Tibial nerve (tissue), 4 donors: Measurements from ENCODE around the gene TNXB. TPM values are rescaled to one million over a fixed set of nuclear protein-coding genes. Genes with fewer than 3 reads are reported as not detected.
"Not testable (repeated sequence)": the region's sequence is repeated elsewhere in the genome, so short reads cannot be mapped to it uniquely, and the experiment has no call there.

Experiments used
- DNase-seq, 2 donors: peaks; one replicate each; pipeline ENCODE4 v3.0.0-alpha.2; 2019; ENCODE audit warnings: low spot score in 2 of 2
- H3K27ac ChIP-seq, 4 donors: fragments of 200-600 bp; sonication (generic) in 3 of 4; one replicate each; pipeline ENCODE4 v1.5.1; 2017 to 2019; ENCODE audit warnings: mild to moderate bottlenecking in 1 of 4
- H3K27me3 ChIP-seq, 2 donors: fragments of 200-600 bp; sonication (generic) in 1 of 2; one replicate each; pipeline versions ENCODE4 v1.5.1 to v1.6.0; 2017 to 2019
- H3K36me3 ChIP-seq, 3 donors: fragments of 200-600 bp; sonication (generic); one replicate each; pipeline ENCODE4 v1.5.1; 2018 to 2019
- H3K4me1 ChIP-seq, 4 donors: fragments of 200-600 bp; sonication (generic) in 3 of 4; one replicate each; pipeline ENCODE4 v1.5.1; 2017 to 2019
- H3K4me3 ChIP-seq, 4 donors: fragments of 200-600 bp; sonication (generic) in 3 of 4; one replicate each; pipeline ENCODE4 v1.5.1; 2017 to 2019; ENCODE audit warnings: mild to moderate bottlenecking in 1 of 4, moderate library complexity in 1 of 4
- H3K9me3 ChIP-seq, 4 donors: fragments of 200-600 bp; sonication (generic) in 3 of 4; one replicate each; pipeline ENCODE4 v1.5.1; 2017 to 2019
- EP300 ChIP-seq, 2 donors: sonication (generic); formaldehyde crosslinking; IDR thresholded peaks; one replicate each; pipeline ENCODE4 v1.6.1; 2017; ENCODE audit warnings: antibody characterized with exemption in 2 of 2, mild to moderate bottlenecking in 1 of 2
- POLR2A ChIP-seq, 2 donors: fragments of 450-650 bp; IDR thresholded peaks; one replicate each; pipeline ENCODE4 v1.6.1; 2017; ENCODE audit warnings: antibody characterized with exemption in 2 of 2, mild to moderate bottlenecking in 2 of 2, moderate library complexity in 2 of 2
- WGBS, 2 donors: methylation state at CpG; one replicate each; pipeline ENCODE4 v1.1.5; 2018; 5-methylcytosine and 5-hydroxymethylcytosine counted together
- total RNA-seq, 4 donors: library from RNA; depleted of rRNA; stranded (reverse); fragments of >200 nt; gene quantifications; one replicate each; pipeline ENCODE4 v1.1.0, GENCODE V29; 2016
- TF ChIP-seq, protein P1 (sequence below), 5 experiments: fragments of 200-600 bp in 3 of 5; fragments of 450-650 bp in 2 of 5; sonication (generic) in 3 of 5; IDR thresholded peaks; one replicate each; pipeline ENCODE4 v1.5.1; 2016 to 2019; ENCODE audit warnings: antibody characterized with exemption in 5 of 5, mild to moderate bottlenecking in 3 of 5, moderate library complexity in 2 of 5

TNXB gene
- total RNA-seq, 4 donors from 2014 or later: 231 to 547 (median 297) TPM

DNA sequence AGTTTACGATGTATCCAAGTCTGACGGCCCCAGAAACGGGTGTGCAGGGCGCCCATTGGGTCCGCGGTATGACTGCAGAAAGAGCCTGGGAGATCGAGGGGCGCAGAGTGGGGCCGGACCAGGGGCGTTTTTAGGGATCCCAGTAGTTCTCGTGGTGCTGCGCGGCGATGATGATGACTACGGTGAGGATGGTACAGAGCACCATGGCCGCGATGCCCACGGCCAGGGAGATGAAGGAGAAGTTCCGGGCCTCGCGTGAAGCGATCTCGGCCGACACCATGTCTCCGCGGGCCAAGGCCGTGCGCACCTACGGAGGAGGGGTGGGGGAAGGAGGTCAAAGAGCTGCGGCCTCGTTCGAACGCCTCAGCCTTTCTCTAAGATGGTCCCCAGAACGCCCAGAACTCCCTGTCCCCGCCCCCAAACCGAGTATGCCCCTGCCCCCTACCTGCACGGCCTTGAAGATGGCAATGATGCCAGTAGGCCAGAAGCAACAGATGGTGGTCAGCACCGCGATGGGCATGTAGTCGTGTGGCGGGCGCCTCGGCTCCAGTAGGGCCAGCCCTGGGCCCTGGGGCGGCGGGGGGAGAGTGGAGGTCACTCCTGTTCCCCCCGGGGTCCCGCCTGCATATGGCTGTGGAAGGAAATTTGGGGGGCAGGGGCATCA lies 40.1 kb upstream of the TNXB start:
- 67 to 70% methylated on average over 30 to 42 of the region's 47 CpGs for WGBS, 2 donors
- Histone ChIP-seq H3K9me3 (no peaks in the 10 kb centered on the region), H3K27me3 (no peaks in the 10 kb centered on the region), H3K4me1 (peaks cover 0 to 40% (median 15%) of the 10 kb centered on the region in 4 donors), H3K27ac (peak overlapping the region in 1 of 4 donors; percentile 97), H3K36me3 (peaks cover 0 to 10% (median 0%) of the 10 kb centered on the region in 3 donors), H3K4me3 (peak overlapping the region in 2 of 4 donors; percentile 16 to 39)
- DNase-seq: no peak
- TF ChIP-seq, protein P1, sequence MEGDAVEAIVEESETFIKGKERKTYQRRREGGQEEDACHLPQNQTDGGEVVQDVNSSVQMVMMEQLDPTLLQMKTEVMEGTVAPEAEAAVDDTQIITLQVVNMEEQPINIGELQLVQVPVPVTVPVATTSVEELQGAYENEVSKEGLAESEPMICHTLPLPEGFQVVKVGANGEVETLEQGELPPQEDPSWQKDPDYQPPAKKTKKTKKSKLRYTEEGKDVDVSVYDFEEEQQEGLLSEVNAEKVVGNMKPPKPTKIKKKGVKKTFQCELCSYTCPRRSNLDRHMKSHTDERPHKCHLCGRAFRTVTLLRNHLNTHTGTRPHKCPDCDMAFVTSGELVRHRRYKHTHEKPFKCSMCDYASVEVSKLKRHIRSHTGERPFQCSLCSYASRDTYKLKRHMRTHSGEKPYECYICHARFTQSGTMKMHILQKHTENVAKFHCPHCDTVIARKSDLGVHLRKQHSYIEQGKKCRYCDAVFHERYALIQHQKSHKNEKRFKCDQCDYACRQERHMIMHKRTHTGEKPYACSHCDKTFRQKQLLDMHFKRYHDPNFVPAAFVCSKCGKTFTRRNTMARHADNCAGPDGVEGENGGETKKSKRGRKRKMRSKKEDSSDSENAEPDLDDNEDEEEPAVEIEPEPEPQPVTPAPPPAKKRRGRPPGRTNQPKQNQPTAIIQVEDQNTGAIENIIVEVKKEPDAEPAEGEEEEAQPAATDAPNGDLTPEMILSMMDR (IDR thresholded peaks at IDR 0.05): no peak
- no peak for TF ChIP-seq POLR2A (IDR thresholded peaks at IDR 0.05)
- no peak for TF ChIP-seq EP300 (IDR thresholded peaks at IDR 0.05)

DNA sequence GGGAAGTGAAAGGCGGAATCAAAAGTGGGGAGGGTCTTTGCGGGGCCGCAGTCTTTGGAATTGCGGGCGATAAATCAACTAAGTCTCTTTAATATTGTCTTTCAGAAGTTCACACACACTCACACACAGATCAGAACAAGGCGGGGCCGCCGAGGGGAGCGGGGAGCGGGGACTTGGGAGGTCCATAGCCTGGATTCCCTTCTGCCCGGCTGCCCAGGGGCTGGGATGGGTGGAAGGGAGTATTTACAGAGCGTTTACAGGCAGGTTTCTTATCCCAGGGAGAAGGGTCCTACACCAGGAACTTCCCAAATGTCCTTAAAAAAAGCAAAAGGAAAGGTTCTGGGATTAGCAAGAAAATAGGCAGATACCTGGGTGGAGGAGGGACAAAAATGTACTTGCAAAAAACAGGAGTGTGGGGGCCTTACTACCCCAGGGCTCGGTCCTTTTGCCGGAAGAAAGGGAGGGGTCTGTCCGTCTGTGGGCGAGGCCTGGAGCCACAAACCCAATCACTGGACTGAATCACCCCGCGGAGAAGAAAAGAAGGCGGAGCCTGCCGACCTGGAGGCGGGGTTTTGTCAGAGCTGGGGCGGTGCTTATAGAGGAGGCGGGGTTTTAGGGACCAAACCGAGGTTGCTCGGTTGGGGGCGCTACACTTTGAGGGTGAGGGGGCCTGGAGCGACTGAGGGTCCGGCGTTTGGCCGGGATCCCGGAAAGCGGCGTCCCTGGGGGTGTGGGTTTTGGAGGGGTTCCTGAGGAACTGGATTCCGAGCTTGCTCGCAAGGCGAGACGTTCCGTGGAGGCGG lies 39.4 kb upstream of the TNXB start:
- TF ChIP-seq POLR2A (IDR thresholded peaks at IDR 0.05): no peak
- DNase-seq: peak in 1 of 2 donors; percentile 54
- Histone ChIP-seq H3K27ac (no peak overlapping the region), H3K4me1 (peaks cover 0 to 38% (median 15%) of the 10 kb centered on the region in 4 donors), H3K4me3 (peak overlapping the region in 2 of 4 donors; percentile 16 to 39), H3K9me3 (no peaks in the 10 kb centered on the region), H3K36me3 (peaks cover 0 to 10% (median 0%) of the 10 kb centered on the region in 3 donors), H3K27me3 (no peaks in the 10 kb centered on the region)
- 52 to 54% methylated on average over 39 of the region's 39 CpGs for WGBS, 2 donors

DNA sequence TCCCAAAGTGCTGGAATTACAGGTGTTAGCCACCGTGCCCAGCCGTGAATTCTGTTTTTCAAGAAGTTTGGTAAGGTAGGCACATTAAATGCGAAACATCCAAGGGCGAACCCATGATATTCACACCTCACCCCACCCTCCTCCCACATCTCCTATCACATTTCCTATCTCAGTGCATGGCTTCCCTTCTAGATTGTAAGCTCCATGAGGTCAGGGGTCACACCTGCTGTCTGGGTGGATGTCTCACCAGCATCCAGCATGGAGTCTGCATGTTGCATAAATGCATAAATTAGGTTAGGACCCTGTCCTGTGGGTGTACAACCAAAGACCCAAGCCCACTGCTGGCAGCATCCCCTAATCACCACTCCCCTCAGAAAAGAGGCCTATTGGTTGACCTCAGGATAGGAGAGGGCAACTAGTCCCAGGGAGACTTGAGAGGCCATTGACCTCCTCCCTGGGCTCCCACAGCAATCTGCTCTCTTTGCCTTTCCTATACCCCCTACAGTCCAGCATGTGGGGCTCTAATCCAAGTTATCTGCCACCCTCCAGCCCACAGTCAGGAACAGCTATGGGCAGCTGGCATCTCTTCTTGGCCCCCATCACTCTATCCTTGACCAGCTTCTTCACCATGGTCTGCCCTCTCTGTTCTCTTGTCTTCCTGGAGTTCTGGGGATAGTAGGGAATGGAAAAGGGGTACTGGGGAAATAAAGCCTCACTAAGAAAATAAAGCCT lies 38.4 kb upstream of the TNXB start:
- WGBS, 2 donors: 91 to 95% methylated on average over 4 of the region's 4 CpGs
- peaks cover 0 to 10% (median 0%) of the 10 kb centered on the region in 3 donors for H3K36me3 ChIP-seq
- H3K4me3 ChIP-seq: no peak overlapping the region
- no peak overlapping the region for H3K27ac ChIP-seq
- H3K9me3 ChIP-seq: no peaks in the 10 kb centered on the region
- H3K4me1 ChIP-seq: peaks cover 0 to 29% (median 13%) of the 10 kb centered on the region in 4 donors
- DNase-seq: no peak
- H3K27me3 ChIP-seq: no peaks in the 10 kb centered on the region
- TF ChIP-seq, protein P1 (IDR thresholded peaks at IDR 0.05): no peak
- TF ChIP-seq POLR2A (IDR thresholded peaks at IDR 0.05): no peak
- no peak for TF ChIP-seq EP300 (IDR thresholded peaks at IDR 0.05)

DNA sequence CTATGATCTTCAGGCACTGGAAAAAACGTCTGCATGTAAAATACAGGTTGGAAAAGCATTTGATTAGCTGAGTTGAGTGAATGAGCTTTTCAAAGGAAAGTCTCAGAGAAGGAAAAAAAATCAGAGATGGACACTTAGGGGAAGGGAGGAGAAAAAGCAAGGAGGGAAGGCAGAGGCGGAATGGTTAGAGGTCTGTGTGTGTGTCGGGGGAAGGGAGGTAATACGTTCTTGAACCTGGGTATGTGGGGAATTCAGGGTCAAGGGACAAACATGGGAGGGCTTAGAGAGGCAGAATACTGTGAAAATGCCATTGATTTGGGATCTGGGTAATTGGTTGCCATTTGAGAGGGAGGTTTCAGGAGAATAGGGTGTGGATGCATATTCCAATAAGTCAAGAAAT lies 37.5 kb upstream of the TNXB start:
- WGBS, 2 donors: 35 to 39% methylated on average over 4 of the region's 4 CpGs
- Histone ChIP-seq H3K36me3 (peaks cover 0 to 10% (median 0%) of the 10 kb centered on the region in 3 donors), H3K9me3 (no peaks in the 10 kb centered on the region), H3K27me3 (no peaks in the 10 kb centered on the region), H3K4me3 (no peak overlapping the region), H3K27ac (no peak overlapping the region), H3K4me1 (peaks cover 0 to 22% (median 6%) of the 10 kb centered on the region in 4 donors)
- no peak for DNase-seq
- no peak for TF ChIP-seq POLR2A (IDR thresholded peaks at IDR 0.05)
- TF ChIP-seq, protein P1 (IDR thresholded peaks at IDR 0.05): no peak
- TF ChIP-seq EP300 (IDR thresholded peaks at IDR 0.05): no peak

DNA sequence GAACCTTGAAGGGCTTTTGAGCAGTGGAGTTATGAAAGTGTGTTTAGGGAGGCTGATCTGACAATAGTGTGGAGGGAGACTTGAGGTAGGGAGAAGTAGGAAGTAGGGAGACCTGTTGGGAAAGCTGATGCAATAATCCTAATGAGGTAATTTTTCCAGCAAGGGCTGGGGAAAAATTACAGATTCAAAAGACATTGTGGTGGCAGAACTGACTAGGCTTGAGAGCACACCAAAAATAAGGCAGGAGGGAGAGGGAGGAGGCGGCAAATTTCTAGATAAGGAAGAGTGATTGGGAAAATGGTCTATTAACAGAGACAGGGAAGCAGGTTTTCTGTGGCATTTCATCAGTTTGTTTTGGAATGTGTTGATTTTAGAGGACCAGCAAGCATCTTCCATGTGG lies 37.1 kb upstream of the TNXB start:
- Histone ChIP-seq H3K9me3 (no peaks in the 10 kb centered on the region), H3K4me3 (no peak overlapping the region), H3K4me1 (peaks cover 0 to 19% (median 6%) of the 10 kb centered on the region in 4 donors), H3K27ac (no peak overlapping the region), H3K27me3 (no peaks in the 10 kb centered on the region), H3K36me3 (peaks cover 0 to 10% (median 0%) of the 10 kb centered on the region in 3 donors)
- DNase-seq: no peak
- 84 to 86% methylated on average over 1 of the region's 1 CpG for WGBS, 2 donors
- TF ChIP-seq POLR2A (IDR thresholded peaks at IDR 0.05) (no peak), EP300 (IDR thresholded peaks at IDR 0.05) (no peak)
- TF ChIP-seq, protein P1 (IDR thresholded peaks at IDR 0.05): no peak

DNA sequence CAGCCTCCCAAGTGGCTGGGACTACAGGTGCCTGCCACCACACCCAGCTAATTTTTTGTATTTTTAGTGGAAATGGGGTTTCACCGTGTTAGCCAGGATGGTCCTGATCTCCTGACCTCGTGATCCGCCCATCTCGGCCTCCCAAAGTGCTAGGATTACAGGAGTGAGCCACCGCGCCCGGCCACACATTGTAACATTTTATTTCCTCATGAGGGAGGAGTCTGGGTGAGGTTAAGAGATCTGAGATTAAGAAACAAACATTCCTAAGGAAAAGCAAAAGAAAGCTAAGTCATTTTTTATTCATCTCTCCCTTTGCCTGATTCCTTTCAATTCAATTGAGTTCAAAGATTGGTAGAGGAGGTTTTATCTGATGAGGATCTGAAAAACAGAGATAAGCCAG lies 35.1 kb upstream of the TNXB start:
- DNase-seq: not testable (repeated sequence)

More for the DNA sequence above, 35.1 kb upstream of the TNXB start:
- H3K4me3 ChIP-seq, H3K27ac ChIP-seq, H3K4me1 ChIP-seq, H3K9me3 ChIP-seq, H3K36me3 ChIP-seq, H3K27me3 ChIP-seq: not testable (repeated sequence)
- WGBS, 2 donors: 69 to 84% methylated on average over 7 of the region's 7 CpGs
